ENCODE measurements around the gene BAD. TPM values are rescaled to one million over a fixed set of nuclear protein-coding genes. Genes with fewer than 3 reads are reported as not detected.

Gene BAD
- total and polyA plus RNA-seq, 2 of the 13 experiments (the other 11 are each of a cell fraction or from before 2014, with no cell fraction given), result 17.9 to 28.5 TPM

GRCh38 chr11:64233913-64234586 is 50.4 kb downstream of the BAD start, which contains the start of gene VEGFB (continued):
- TF ChIP-seq KDM2A (CRISPR knock-in tag; IDR thresholded peaks at IDR 0.05; ENCODE audit: borderline replicate concordance, low read depth) (peak; percentile 51; the same call in 1 of the 2 replicates), ZNF24 (IDR thresholded peaks at IDR 0.05) (no peak), IRF9 (CRISPR knock-in tag; IDR thresholded peaks at IDR 0.05; ENCODE audit: borderline replicate concordance) (no peak), ZNF557 (CRISPR knock-in tag; IDR thresholded peaks at IDR 0.05) (no peak), ZNF749 (CRISPR knock-in tag; IDR thresholded peaks at IDR 0.05; ENCODE audit: borderline replicate concordance) (no peak), SOX6 (IDR thresholded peaks at IDR 0.05) (no peak), SOX6 (CRISPR knock-in tag; IDR thresholded peaks at IDR 0.05) (no peak), MTF2 (CRISPR knock-in tag; IDR thresholded peaks at IDR 0.05; ENCODE audit: borderline replicate concordance) (no peak), ZNF343 (CRISPR knock-in tag; IDR thresholded peaks at IDR 0.05) (no peak), FOXO4 (CRISPR knock-in tag; conservative IDR thresholded peaks at IDR 0.05) (no peak), ZNF17 (CRISPR knock-in tag; IDR thresholded peaks at IDR 0.05) (no peak), ZNF367 (CRISPR knock-in tag; IDR thresholded peaks at IDR 0.05; ENCODE audit: borderline replicate concordance) (no peak), PHF5A (CRISPR knock-in tag; IDR thresholded peaks at IDR 0.05; ENCODE audit: low read depth, unreplicated experiment) (no peak), ZFP82 (CRISPR knock-in tag; IDR thresholded peaks at IDR 0.05; ENCODE audit: borderline replicate concordance) (no peak), HOXA7 (CRISPR knock-in tag; IDR thresholded peaks at IDR 0.05) (no peak), ZNF431 (CRISPR knock-in tag; IDR thresholded peaks at IDR 0.05; ENCODE audit: borderline replicate concordance, low read depth) (no peak), CREB3 (CRISPR knock-in tag; IDR thresholded peaks at IDR 0.05) (no peak), ZNF691 (CRISPR knock-in tag; IDR thresholded peaks at IDR 0.05; ENCODE audit: borderline replicate concordance, low read depth) (0 out of 2 replicates have a peak, but pooled peaks have one; percentile 42), ZNF841 (CRISPR knock-in tag; IDR thresholded peaks at IDR 0.05; ENCODE audit: borderline replicate concordance) (no peak), NAIF1 (CRISPR knock-in tag; IDR thresholded peaks at IDR 0.05; ENCODE audit: borderline replicate concordance) (no peak), ZFP36L2 (CRISPR knock-in tag; IDR thresholded peaks at IDR 0.05) (no peak), NCOA1 (CRISPR knock-in tag; IDR thresholded peaks at IDR 0.05) (no peak), FOXK2 (IDR thresholded peaks at IDR 0.05) (no peak), ATF7-NPFF (CRISPR knock-in tag; IDR thresholded peaks at IDR 0.05; ENCODE audit: low read depth) (peak; percentile 51; the same call in 1 of the 2 replicates)
